ENCODE measurements around the gene NUAK2. TPM values are rescaled to one million over a fixed set of nuclear protein-coding genes. Genes with fewer than 3 reads are reported as not detected.

The NUAK2 gene
- total RNA-seq, 1 donor from 2014 or later, result 3.3 TPM

DNA sequence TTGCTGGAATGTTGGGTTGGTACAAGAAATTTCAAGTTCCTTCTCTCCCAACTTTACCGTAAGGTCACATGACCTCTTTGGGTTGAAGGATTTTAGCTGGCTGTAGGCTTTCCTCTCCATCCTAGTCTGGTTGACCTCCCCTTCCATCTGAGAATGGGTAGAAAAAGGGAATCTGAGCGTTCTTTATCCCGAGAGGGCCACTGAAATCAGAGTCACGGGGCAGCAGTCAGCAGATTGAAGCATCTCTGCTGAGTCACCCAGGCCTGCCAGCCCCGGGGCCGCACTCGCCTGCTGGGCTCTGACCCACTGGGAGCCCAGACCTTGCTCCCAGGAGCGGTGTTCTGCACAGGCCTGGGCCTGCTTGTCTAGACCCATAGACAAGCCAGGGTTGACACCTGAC is 62.8 kb downstream of the NUAK2 start:
- no peaks in the 10 kb centered on the region for H3K36me3 Mint-ChIP-seq (ENCODE audit: low read depth)
- H3K27ac Mint-ChIP-seq (ENCODE audit: unreplicated experiment), result peak overlapping the region; percentile 100
- no peaks in the 10 kb centered on the region for H3K9me3 Mint-ChIP-seq (ENCODE audit: low read depth)
- H3K4me3 Mint-ChIP-seq (ENCODE audit: unreplicated experiment), result peak overlapping the region; percentile 15
- DNase-seq (ENCODE audit: low spot score), result no peak
- H3K27me3 Mint-ChIP-seq (ENCODE audit: low read depth), result no peaks in the 10 kb centered on the region
- TF ChIP-seq, protein P1, sequence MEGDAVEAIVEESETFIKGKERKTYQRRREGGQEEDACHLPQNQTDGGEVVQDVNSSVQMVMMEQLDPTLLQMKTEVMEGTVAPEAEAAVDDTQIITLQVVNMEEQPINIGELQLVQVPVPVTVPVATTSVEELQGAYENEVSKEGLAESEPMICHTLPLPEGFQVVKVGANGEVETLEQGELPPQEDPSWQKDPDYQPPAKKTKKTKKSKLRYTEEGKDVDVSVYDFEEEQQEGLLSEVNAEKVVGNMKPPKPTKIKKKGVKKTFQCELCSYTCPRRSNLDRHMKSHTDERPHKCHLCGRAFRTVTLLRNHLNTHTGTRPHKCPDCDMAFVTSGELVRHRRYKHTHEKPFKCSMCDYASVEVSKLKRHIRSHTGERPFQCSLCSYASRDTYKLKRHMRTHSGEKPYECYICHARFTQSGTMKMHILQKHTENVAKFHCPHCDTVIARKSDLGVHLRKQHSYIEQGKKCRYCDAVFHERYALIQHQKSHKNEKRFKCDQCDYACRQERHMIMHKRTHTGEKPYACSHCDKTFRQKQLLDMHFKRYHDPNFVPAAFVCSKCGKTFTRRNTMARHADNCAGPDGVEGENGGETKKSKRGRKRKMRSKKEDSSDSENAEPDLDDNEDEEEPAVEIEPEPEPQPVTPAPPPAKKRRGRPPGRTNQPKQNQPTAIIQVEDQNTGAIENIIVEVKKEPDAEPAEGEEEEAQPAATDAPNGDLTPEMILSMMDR (IDR thresholded peaks at IDR 0.05), result no peak
- H3K4me1 Mint-ChIP-seq (ENCODE audit: low read depth), result peaks cover 44% of the 10 kb centered on the region

DNA sequence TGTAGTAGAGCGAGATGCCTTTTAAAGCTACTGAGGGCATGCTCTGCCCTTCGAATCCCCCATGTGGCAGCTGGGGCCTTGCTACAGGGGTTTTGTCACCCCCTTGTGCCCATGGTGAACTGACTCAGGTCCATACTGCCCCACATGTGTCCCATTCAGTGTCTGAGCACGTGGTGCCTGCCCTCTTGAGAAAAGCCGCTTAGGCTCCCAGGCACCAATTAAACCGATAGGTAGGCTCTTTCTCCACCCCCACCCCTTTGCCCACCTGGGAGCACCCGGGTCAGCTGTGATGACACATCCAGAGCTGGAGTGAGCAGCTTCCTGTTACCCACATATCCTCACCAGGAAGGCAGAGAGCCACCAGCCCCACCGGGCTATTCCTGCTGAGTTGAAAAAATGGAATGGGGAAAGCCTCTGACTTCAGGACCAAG is 63.3 kb downstream of the NUAK2 start:
- peaks cover 44% of the 10 kb centered on the region for H3K4me1 Mint-ChIP-seq (ENCODE audit: low read depth)
- peak overlapping the region; percentile 100 for H3K27ac Mint-ChIP-seq (ENCODE audit: unreplicated experiment)
- TF ChIP-seq, protein P1 (IDR thresholded peaks at IDR 0.05), result no peak
- no peaks in the 10 kb centered on the region for H3K9me3 Mint-ChIP-seq (ENCODE audit: low read depth)
- H3K27me3 Mint-ChIP-seq (ENCODE audit: low read depth), result no peaks in the 10 kb centered on the region
- no peaks in the 10 kb centered on the region for H3K36me3 Mint-ChIP-seq (ENCODE audit: low read depth)
- DNase-seq (ENCODE audit: low spot score), result no peak
- H3K4me3 Mint-ChIP-seq (ENCODE audit: unreplicated experiment), result no peak overlapping the region

DNA sequence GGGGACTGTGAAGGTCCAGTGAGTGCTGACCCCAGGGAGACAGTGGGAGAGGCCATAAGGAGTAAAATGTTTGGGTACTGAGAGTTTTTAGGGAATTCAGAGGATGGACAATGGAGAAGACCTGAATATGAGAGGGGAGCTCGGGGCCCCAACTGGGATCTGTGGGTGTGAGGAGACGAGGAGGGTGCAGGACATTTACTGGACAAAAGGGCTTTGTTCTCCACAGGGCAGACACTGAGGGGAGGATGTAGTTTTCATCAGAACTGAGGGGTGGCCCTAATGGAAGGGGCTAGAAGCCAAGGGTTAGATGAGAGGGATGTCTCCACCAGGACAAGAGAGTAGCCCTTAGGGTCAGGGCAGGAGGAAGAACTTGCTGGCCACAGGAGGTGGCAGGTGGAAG is 63.8 kb downstream of the NUAK2 start:
- peaks cover 41% of the 10 kb centered on the region for H3K4me1 Mint-ChIP-seq (ENCODE audit: low read depth)
- H3K36me3 Mint-ChIP-seq (ENCODE audit: low read depth), result no peaks in the 10 kb centered on the region
- no peak overlapping the region for H3K4me3 Mint-ChIP-seq (ENCODE audit: unreplicated experiment)
- TF ChIP-seq, protein P1 (IDR thresholded peaks at IDR 0.05), result no peak
- DNase-seq (ENCODE audit: low spot score), result no peak
- H3K9me3 Mint-ChIP-seq (ENCODE audit: low read depth), result no peaks in the 10 kb centered on the region
- peak overlapping the region; percentile 100 for H3K27ac Mint-ChIP-seq (ENCODE audit: unreplicated experiment)
- no peaks in the 10 kb centered on the region for H3K27me3 Mint-ChIP-seq (ENCODE audit: low read depth)

DNA sequence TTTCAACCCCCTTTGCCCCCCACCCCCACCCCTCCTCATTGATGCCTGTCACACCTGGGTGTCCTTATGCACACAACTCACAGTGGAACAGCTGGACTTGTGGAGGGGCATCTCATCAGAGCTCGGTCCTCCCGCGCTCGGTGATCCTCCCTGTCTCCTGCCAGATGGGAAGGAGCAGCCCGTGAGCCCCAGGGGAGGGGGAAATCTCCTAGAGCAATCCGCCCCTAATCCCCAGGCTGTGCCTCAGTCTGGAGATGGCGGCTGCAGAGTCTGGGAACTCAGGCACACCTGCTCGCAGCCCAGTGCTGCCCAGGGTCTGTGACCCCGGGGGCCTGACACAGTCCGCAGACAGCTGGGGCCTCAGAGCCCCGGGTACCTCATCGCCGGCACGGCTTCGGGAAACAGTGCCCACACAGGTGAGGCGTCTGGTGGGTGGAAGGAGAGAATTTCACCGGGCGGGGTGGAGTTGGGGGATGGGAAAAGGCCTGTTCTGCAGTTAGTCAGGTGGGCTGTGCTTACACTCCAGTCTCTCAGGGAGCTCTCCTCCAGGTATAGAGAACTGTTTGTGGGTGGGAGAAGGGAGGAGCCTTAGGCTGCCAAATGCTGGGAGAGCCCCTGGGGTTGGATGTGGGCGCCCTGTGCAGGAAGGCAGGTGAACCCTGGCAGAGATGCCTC is 64.5 kb downstream of the NUAK2 start:
- peaks cover 37% of the 10 kb centered on the region for H3K4me1 Mint-ChIP-seq (ENCODE audit: low read depth)
- DNase-seq (ENCODE audit: low spot score), result no peak
- H3K27ac Mint-ChIP-seq (ENCODE audit: unreplicated experiment), result no peak overlapping the region
- no peaks in the 10 kb centered on the region for H3K36me3 Mint-ChIP-seq (ENCODE audit: low read depth)
- TF ChIP-seq, protein P1 (IDR thresholded peaks at IDR 0.05), result no peak
- H3K27me3 Mint-ChIP-seq (ENCODE audit: low read depth), result no peaks in the 10 kb centered on the region
- H3K9me3 Mint-ChIP-seq (ENCODE audit: low read depth), result no peaks in the 10 kb centered on the region
- H3K4me3 Mint-ChIP-seq (ENCODE audit: unreplicated experiment), result no peak overlapping the region

- H3K4me3 Mint-ChIP-seq (ENCODE audit: unreplicated experiment), result no peak overlapping the region
- TF ChIP-seq, protein P1 (IDR thresholded peaks at IDR 0.05), result peak; percentile 92
- no peaks in the 10 kb centered on the region for H3K36me3 Mint-ChIP-seq (ENCODE audit: low read depth)
- H3K27me3 Mint-ChIP-seq (ENCODE audit: low read depth), result no peaks in the 10 kb centered on the region
- peaks cover 37% of the 10 kb centered on the region for H3K4me1 Mint-ChIP-seq (ENCODE audit: low read depth)
- H3K9me3 Mint-ChIP-seq (ENCODE audit: low read depth), result no peaks in the 10 kb centered on the region
- peak overlapping the region; percentile 71 for H3K27ac Mint-ChIP-seq (ENCODE audit: unreplicated experiment)
- peak; percentile 21 for DNase-seq (ENCODE audit: low spot score)
Observed at GRCh38 chr1:205255941-205256780, 65.4 kb downstream of the NUAK2 start.

Data from chondrocyte (in vitro differentiated cells).